BJ (cell line): ENCODE measurements around the gene FSTL4. TPM values are rescaled to one million over a fixed set of nuclear protein-coding genes. Genes with fewer than 3 reads are reported as not detected.

Experiments
- CTCF ChIA-PET: fragments of 350-600 bp; formaldehyde crosslinking; extraction: SDS; loops from one replicate; lab custom pipeline; 2021; ENCODE audit warnings: antibody characterized with exemption, inconsistent platforms; lab: Yijun Ruan, JAX
- POLR2A ChIA-PET: fragments of 300-600 bp; sonication (Branson Sonifier 250); formaldehyde crosslinking; extraction: SDS; loops from one replicate; lab custom pipeline; 2021; ENCODE audit warnings: antibody characterized with exemption; lab: Charles Lee
- DNase-seq: peaks from one replicate; pipeline ENCODE4 v3.0.0-alpha.2; 2011; ENCODE audit warnings: low read depth
- H3K27me3 ChIP-seq: 2 replicates; pipeline ENCODE4 v1.6.0; 2011; ENCODE audit warnings: low read length; ENCODE audit not compliant: control insufficient read depth, insufficient read depth
- H3K36me3 ChIP-seq: 2 replicates; pipeline ENCODE4 v1.5.1; 2011; ENCODE audit warnings: low read length; ENCODE audit not compliant: control insufficient read depth, insufficient read depth
- H3K4me3 ChIP-seq: 2 replicates; pipeline ENCODE4 v1.5.1; 2011; ENCODE audit warnings: low read depth, mild to moderate bottlenecking, control low read depth, low read length
- CTCF ChIP-seq: IDR thresholded peaks from 2 replicates; pipeline ENCODE4 v1.5.1; 2011; ENCODE audit warnings: low read depth, mild to moderate bottlenecking, control low read depth, inconsistent platforms, low read length, moderate library complexity; ENCODE audit not compliant: insufficient read depth
- polyA plus RNA-seq: library from polyadenylated mRNA; depleted of rRNA; stranded (reverse); fragments of >200 nt; gene quantifications from 2 replicates; pipeline ENCODE4 v1.2.3, GENCODE V29; 2011

FSTL4 gene
- polyA plus RNA-seq, 1 experiment = not detected

- Histone ChIP-seq H3K4me3 (no peak overlapping the region), H3K36me3 (no peaks in the 10 kb centered on the region), H3K27me3 (peaks cover 2% of the 10 kb centered on the region)
- ChIA-PET CTCF (interaction anchor here (1.0 kb wide), 2 partner anchors 9 to 22 kb away, joined by 3 to 4 read pairs; no protein-coding TSS in a partner anchor), POLR2A (no interaction called here)
- TF ChIP-seq CTCF = no peak
- no peak for DNase-seq
These were observed 356.1 kb downstream of the FSTL4 start for GRCh38 chr5:133256276-133256675.

- no peak for DNase-seq
- no peak for TF ChIP-seq CTCF
- Histone ChIP-seq H3K27me3 (peaks cover 2% of the 10 kb centered on the region), H3K36me3 (no peaks in the 10 kb centered on the region), H3K4me3 (no peak overlapping the region)
- POLR2A ChIA-PET = no interaction called here
- CTCF ChIA-PET = no interaction called here
These were observed 357.5 kb downstream of the FSTL4 start for GRCh38 chr5:133254803-133255202.

GRCh38 chr5:133253671-133254070 lies 358.7 kb downstream of the FSTL4 start:
- ChIA-PET CTCF (no interaction called here), POLR2A (no interaction called here)
- peaks cover 2% of the 10 kb centered on the region for H3K27me3 ChIP-seq
- no peak overlapping the region for H3K4me3 ChIP-seq
- no peak for DNase-seq
- no peak for TF ChIP-seq CTCF
- no peaks in the 10 kb centered on the region for H3K36me3 ChIP-seq

GRCh38 chr5:133253070-133253469 lies 359.3 kb downstream of the FSTL4 start:
- ChIA-PET CTCF (no interaction called here), POLR2A (no interaction called here)
- no peak for TF ChIP-seq CTCF
- Histone ChIP-seq H3K4me3 (no peak overlapping the region), H3K36me3 (no peaks in the 10 kb centered on the region), H3K27me3 (peaks cover 2% of the 10 kb centered on the region)
- DNase-seq = no peak

- no peak for TF ChIP-seq CTCF
- DNase-seq = no peak
- ChIA-PET POLR2A (no interaction called here), CTCF (no interaction called here)
- H3K27me3 ChIP-seq = no peaks in the 10 kb centered on the region; the same call in 1 of the 2 replicates
- no peak overlapping the region for H3K4me3 ChIP-seq
- no peaks in the 10 kb centered on the region for H3K36me3 ChIP-seq
These were observed 360.2 kb downstream of the FSTL4 start for GRCh38 chr5:133252133-133252480.
